Stimulated activated CD8-positive, alpha-beta memory T cell treated with anti-CD3 and anti-CD28 coated beads, Interleukin-12 subunit alpha, Interleukin-12 subunit beta, amount 100 ng/mL, for 24 hours (primary cell): ENCODE results near the gene AFF1.
A peak's percentile ranks its signal among the peaks of the same experiment; 100 is the strongest.
"Not testable (repeated sequence)": the region's sequence is repeated elsewhere in the genome, so short reads cannot be mapped to it uniquely, and the experiment has no call there.

Source experiments
- DNase-seq: peaks from one replicate; pipeline ENCODE4 v3.0.0-alpha.2; 2020; ENCODE audit errors: extremely low read depth

AFF1 gene

DNA sequence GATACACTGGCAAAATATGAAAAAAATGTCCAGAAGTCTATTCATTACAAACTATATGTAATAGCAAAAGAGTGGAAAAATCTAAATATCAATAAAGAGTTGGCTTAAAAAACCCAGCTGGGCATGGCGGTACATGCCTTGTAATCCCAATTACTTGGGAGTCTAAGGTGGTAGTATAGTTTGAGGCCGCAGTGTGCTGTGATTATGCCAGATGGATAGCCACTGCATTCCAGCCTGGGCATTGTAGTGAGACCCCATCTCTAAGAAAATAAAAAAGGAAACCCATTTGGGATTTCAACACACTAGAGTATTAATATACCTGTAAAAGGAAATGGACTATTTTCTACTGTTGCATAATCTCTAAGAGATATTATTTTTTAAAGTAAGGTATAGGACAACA lies 45.4 kb downstream of the AFF1 start:
- DNase-seq, result no peak

DNA sequence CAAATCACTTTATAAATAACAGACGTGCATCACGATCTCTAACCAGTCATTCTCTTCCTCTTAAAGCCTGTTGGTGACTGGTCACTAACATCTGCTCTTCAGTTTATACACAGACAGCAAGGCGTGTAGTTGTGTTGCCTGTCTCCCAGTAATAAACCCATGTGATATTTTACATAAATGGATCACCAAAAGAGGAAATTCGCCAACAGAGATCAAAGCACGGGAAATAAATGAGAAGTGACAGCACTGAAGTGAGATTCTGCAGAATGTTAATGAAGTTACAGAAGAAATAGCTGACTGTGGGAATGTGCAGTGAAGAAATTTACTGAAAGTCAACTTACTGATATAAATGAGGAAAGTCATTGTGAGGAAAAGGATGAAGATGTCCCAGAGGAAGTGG lies 47.0 kb downstream of the AFF1 start:
- DNase-seq, result no peak

DNA sequence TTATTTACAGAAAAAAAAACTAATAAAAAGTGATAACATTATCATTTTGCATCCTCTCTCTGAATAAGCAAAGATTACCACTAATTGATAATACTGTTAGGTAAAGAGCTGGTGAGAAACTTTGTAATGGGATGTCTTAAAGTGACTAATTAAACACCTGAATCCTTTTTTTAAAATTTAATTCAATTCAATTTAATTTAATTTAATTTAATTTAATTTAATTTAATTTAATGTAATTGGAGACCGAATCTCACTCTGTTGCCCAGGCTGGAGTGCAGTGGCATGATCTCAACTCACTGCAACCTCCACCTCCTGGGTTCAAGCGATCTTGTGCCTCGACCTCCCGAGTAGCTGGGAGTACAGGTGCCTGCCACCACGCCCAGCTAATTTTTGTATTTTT lies 51.0 kb downstream of the AFF1 start:
- DNase-seq, result not testable (repeated sequence)

DNA sequence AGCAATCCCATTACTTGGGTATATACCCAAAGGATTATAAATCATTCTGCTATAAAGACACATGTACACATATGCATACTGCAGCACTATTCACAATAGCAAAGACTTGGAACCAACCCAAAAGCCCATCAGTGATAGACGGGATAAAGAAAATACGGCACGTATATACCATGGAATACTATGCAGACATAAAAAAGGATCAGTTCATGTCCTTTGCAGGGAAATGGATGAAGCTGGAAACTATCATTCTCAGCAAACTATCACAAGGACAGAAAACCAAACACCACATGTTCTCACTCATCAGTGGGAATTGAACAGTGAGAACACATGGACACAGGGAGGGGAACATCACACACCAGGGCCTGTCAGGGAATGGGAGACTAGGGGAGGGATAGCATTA lies 54.8 kb downstream of the AFF1 start:
- DNase-seq, result not testable (repeated sequence)

DNA sequence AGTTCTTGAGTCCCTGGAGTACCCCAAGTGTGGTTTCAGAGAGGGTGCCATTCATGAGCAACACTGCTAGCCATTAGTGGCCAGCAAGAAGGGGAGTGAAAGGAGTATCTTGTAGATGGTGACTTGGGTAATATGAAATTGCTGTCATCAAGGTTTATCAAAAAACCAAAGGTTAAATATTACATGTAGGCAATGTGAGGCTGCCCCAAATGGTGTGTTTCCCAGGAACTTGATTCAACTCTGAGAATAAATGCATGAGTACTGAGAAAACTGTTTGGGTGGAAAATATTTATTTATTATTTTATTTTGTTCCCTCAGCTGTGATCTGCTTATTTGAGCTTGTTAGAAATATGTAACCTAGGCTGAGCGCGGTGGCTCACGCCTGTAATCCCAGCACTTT lies 55.7 kb downstream of the AFF1 start:
- DNase-seq, result no peak

DNA sequence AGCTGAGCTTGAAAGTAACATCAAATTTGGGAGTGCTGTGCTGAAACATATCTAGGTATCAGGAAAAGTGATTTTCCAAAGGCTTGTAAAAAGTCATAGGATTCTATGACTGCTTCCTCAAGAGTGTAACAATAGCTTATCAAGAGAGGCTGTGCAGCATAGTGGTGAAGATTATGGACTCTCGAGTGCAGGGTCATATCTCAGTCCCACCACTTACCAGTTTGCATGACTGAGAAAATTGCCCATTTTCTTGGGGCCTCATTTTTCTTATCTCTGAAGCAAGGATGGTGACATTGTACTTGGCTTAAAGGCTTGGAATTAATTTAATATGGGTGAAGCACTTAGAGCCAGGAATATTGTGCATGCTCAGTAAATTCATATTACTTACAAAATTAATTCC lies 57.2 kb downstream of the AFF1 start:
- no peak for DNase-seq

DNA sequence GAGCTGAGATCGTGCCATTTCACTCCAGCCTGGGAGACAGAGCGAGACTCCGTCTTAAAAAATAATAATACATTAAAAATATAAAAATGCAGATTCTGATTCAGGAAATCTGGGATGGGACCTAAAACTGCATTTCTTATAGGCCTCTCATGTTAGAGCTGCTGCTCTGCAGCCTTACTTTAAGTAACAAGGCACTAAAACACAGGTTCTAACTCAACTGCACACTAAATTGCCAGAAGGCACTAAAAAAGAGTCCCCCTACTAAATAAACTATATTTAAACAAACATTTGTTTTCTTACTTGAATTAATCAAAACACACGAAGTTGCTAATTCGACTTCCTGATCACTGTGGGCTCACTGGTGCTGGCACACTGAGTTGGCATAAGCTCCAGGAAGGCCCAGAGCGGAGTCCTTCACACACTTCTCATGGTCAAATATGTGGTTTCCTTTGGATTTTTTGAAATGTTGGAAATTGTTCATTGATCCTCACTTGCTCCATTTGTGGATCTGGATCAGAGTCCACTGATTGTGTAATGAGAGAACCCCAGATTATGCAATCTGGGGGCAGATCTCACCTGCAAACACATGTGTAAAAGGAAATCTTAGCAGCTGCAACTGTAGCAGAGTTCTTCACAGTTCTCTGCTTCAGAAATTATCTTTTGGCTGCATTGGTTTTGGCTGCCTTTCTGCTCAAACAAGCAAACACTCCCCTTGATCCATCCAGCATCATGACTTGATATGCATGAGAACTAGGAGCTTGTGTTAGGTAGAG lies 59.3 kb downstream of the AFF1 start:
- no peak for DNase-seq

DNA sequence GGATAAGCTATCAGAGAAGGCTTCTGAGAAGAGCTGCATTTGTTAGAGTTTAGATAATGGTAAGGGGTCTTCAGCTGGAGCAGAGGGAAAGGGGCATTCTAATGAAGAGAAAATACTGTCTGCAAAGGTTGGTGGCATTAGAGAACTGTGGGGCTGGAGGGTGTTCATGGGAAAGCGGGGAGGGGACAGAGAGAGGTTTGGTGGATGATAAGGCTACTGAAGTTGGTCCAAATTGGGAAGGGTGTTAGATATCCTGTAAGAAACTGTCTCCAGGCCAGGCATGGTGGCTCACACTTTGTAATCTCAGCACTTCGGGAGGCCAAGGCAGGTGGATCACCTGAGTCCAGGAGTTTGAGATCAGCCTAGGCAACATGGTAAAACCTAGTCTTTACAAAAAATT lies 59.9 kb downstream of the AFF1 start:
- DNase-seq, result no peak

DNA sequence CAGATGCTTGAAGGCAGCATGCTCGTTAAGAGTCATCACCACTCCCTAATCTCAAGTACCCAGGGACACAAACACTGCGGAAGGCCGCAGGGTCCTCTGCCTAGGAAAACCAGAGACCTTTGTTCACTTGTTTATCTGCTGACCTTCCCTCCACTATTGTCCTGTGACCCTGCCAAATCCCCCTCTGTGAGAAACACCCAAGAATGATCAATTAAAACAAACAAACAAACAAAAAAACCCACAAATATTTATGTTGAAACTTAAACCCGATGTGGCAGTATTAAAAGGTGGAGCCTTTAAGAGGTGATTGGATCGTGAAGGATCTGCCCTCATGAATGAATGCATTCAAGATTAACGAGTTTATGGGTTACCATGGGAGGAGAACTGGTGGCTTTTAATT lies 61.7 kb downstream of the AFF1 start:
- DNase-seq, result not testable (repeated sequence)

DNA sequence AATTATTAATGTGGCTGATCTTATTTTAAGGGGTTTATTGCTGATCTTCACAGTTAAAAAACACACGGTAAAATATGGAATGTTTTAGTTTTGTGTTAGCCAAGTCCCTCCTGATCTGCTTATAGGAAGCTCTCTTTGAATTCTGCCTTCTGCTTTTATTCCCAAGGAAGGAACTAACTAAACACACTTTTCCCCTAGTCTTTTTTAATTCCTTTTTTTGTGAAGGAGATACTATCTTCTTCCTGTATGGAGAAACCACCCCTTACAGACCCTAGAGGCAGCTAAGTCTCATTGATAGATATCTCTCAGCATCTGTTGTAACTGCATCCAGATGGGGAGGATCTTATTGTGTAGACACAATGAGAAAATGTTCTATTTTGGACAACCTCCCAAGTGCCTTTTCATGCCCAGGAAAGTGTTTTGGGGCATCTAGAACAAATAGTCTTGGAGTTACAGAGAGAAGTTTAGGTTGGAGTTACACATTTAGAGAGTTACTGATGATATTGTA lies 64.4 kb downstream of the AFF1 start:
- no peak for DNase-seq

DNA sequence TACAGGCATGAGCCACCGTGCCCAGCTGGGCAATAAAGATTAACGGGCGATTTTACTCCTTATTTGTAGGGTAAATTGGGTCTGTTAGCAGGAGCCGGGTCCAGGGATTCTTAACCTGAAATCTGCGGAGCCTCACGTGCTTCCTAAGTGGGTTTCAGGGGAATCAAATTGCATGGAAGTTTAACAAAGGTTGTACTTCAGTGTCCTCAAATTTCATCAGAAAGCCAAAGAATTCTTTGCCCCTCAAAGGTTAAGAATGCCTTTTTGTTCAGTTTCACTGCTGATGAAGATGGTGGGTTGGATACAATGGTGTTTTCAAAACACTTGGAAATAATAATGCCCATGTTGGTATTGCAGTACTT lies 67.9 kb downstream of the AFF1 start:
- no peak for DNase-seq

DNA sequence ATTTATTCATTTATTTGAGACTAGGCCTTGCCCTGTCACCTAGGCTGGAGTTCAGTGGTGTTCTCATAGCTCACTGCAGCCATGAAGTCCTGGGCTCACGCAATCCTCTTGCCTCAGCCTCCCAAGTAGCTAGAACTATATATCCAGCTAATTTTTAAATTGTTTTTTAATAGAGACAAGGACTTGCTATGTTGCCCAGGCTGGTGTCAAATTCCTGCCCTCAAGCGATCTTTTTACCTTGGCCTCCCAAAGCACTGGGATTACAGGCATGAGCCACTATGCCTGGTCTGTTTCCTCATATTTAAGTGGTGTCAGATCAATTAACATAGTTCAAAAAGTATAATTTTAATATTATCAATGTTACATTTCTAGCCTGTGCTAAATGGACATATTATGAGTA lies 68.5 kb downstream of the AFF1 start:
- no peak for DNase-seq

DNA sequence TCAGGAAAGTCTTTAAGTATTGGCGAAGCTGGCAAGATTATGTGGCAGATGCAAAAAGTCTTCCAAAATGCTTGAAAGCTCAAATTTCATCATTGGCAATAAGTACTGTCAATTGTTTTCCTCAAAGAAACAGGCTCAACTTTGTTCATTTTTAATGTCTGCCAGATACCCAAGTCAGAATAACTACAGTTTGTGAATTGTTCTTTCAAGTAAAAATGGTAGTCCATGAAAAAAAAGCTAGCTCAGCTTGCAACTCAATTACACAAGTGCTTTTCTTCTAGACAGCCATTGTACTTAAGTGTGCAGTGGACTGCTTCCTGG lies 70.5 kb downstream of the AFF1 start:
- DNase-seq, result no peak

DNA sequence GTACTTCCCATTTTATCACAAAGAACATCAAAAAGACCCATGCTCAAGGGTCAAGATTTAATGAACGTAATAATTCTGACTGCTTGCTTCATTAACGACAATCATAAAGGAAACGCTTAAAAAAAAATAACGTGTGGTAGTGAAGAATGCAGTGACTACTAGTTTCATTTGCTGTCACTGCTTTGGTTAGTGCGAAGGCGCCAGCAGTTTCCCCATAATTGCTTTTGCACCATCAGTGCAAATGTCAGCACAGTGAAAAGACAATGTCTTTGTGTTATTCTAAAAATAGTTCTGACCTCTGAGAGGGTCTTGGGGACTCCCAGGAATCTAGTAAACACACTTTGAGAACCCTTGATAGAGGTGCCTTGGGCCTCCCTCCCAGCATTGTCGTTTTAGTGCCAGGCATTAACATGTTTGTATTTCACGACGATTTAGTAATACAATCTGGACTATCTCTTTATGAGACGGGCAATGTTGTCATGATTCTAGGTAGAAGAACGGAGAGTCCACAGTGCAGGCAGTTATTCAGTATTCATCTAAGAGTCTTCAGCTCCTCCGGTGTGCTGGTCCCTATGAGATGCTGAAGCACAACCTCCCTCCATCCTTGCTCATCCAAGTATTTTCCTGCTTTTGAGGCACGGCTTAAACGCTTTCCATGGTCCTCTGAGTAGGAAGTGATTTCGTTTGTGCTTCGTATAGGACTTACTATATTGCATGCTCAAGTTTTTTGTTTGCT lies 71.0 kb downstream of the AFF1 start:
- no peak for DNase-seq

DNA sequence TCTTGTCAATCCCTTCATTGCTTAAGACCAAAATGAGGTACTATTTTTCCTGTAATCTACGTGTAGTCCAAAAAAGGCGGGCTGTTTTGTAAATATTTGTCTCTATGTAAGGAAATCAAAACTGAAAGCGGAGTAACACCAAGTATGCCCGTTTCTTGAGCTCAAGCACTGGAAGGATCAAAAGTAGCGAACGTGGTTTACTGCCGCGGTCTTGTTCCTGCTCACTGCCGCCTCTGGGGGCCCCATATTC lies 71.5 kb downstream of the AFF1 start:
- no peak for DNase-seq

DNA sequence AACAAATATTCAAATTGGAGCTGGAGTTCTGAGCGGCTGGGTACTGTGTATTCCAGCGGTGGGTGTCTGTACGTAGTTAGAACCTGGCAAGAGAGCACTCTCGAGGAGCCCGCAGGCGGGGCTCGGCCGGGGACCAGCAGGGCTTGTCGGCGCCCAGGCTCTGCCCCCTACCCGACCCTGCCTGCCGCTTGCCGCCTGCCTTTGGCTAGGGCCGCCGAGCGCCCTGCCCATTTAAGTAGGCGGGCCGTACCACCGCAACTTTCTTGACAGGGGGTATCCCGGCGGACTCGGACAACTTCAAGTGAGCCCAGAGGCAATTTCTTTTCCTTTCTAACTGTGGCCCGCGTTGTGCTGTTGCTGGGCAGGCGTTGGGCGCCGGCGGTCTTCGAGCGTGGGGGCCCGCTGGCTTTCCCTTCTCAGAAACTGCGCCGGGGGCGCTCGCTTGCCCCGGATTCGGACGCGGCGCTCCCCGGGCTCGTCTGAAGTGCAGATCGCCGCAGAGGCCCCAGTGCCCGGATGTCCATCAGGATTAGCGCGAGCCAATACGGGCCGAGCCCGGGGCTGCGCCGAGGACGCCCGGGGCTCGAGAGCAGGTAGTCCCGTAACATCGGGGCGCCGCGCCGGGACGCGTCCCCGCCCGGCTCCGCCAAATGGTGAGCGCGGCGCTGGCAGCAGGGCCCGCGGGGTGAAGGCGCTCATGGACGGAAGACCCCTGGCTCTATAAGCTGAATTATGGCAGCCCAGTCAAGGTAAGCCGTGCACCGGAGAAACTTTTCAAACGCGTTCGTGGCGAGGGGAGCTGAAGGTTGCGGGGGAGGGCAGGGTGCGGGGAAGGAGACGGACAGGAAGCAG lies 72.1 kb downstream of the AFF1 start:
- peak; percentile 63 for DNase-seq

DNA sequence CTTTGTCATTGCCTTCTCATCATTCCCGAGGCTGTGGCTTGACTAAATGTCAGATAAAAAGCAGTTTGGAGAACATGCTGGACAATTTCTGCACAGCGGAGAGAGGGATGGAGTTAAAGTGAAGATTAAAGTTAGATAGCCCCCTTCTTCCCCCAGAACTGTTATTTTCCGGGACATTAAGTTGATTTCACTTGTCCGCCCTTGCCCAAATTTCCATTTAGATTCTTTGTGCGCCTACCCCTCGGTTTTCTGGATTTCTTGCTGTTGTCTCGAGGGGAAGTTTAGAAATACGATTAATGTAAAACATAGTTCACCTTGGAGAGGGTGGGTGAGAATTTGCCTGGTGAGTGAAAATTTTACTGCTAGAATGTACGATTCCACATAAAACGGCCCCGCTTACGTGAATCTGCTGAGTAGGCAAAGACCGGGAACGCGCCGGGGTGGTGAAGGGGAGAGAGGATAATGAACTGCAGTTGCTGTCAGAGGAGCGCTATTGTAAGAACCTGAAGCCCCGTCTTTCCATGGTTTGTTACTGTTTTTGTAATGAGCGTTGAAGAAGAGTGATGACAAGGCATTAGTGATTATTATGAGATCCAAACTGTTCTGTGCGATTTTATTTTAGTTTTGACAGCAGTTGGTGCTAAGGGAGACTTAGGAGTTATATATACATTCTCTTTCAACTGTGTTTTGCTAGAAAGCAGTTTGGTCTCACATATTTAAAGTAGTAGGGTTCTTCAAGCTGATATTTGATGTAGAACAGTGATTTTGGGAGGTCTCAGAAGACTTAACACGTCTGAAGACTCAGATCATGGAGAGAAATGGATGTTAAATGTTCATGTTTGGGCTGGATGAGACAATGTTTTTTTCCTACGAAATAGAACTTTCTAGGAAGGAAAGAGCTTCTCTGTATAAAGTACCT lies 73.0 kb downstream of the AFF1 start:
- no peak for DNase-seq

DNA sequence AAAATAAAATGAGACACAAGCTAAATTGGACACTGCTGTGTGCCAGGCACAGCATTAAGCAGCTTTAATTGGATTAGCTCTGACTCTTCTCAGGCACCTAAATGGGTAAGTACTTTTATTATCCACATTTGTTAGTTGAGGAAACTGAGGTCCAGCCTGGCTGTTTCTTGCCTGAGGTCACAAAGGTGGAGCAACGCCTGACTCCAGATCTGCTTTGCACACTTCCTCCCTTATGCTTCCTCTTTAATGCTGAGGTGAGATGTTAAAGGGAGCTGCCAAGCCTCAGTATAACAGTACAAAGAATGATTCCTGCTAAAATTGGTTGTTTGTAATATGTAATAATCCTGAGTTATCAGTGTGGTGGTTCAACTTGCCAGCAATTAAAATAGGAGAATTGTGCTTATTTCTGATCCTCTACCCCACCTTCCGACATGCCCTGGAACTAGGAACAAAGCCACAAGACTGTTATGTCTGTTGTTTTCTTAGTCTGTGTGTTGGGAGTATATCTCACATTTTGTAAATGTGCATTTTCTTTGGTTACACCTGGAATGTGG lies 74.4 kb downstream of the AFF1 start:
- no peak for DNase-seq

DNA sequence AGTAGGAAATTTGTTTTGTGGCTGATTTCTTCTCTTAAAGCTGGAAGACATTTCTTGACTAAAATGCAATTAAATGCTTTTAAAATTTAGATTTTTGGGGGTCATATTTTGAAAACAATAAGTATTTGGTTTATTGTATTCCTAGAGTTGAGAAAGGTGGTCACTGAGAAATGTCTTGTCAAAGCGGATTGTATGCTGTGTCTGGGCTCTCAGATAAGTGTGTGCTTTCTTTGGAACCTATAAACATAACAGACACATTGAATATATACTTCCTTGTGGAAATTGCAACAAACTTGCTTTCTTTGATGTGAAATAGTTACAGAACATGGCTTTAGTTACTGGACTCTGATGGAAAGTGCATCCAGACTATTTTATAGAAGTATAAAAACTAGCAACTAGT lies 75.4 kb downstream of the AFF1 start:
- DNase-seq, result no peak

DNA sequence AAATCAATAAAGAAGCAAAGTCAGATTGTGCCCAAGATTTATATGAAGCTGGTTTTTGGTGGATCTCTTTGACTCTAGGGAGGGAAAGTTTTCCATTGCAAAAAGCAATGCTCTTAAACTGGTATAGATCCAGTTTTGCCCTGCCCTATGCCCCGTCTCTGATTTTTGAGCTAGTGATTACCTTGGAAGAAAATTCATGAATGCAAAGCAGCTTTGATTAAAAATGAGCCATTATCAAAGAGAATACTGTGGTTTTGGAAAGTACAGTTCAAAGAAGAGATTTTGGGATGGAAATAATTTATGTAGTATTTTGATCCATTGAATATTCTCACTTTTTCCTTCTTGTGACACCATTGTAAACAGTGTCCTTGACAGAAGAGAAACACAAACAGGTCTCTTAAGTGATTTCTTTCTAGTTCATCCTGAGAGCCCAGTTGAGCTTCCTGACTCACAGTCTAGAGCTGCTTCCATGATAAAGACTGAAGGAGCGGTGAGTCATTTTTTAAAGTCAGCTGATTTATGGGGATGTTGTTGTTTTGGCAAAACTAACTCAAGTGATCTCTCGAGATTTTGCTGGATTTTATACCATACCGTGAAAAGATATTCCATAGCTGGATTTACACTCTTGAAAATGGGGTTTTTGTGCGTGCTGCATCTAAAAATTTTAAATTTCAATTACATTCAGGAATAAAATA lies 76.7 kb downstream of the AFF1 start:
- DNase-seq, result no peak
